Glutamatergic neuron (in vitro differentiated cells): ENCODE data around the gene PTPRB. TPM values are rescaled to one million over a fixed set of nuclear protein-coding genes. Genes with fewer than 3 reads are reported as not detected.

Source experiments
- DNase-seq: peaks from one replicate; pipeline ENCODE4 v3.0.0; 2022
- H3K27ac Mint-ChIP-seq: one replicate; pipeline ENCODE4 v1.8.0; 2020; ENCODE audit warnings: mild to moderate bottlenecking, mixed read lengths, inconsistent platforms; ENCODE audit not compliant: unreplicated experiment
- H3K27me3 Mint-ChIP-seq: one replicate; pipeline ENCODE4 v1.8.0; 2020; ENCODE audit warnings: mild to moderate bottlenecking, moderate library complexity, mixed read lengths, inconsistent platforms; ENCODE audit not compliant: unreplicated experiment
- H3K36me3 Mint-ChIP-seq: one replicate; pipeline ENCODE4 v1.8.0; 2020; ENCODE audit warnings: mild to moderate bottlenecking, mixed read lengths, inconsistent platforms; ENCODE audit not compliant: unreplicated experiment
- H3K4me1 Mint-ChIP-seq: one replicate; pipeline ENCODE4 v1.8.0; 2020; ENCODE audit warnings: mild to moderate bottlenecking, low read depth, mixed read lengths, inconsistent platforms; ENCODE audit not compliant: unreplicated experiment
- H3K4me3 Mint-ChIP-seq: one replicate; pipeline ENCODE4 v1.8.0; 2020; ENCODE audit warnings: mild to moderate bottlenecking, mixed read lengths, inconsistent platforms; ENCODE audit not compliant: unreplicated experiment
- H3K9me3 Mint-ChIP-seq: one replicate; pipeline ENCODE4 v1.8.0; 2020; ENCODE audit warnings: mild to moderate bottlenecking, moderate library complexity, mixed read lengths, inconsistent platforms; ENCODE audit not compliant: unreplicated experiment
- CTCF ChIP-seq: fragments of 200-600 bp; sonication (generic); IDR thresholded peaks from one replicate; pipeline ENCODE4 v1.5.0; 2021; ENCODE audit not compliant: partially characterized antibody, unreplicated experiment
- total RNA-seq: library from RNA; stranded (reverse); fragmentation: NEBNext Ultra II Directional; extraction: Animal tissue kit (Norgen Biotek cat#: 25700); gene quantifications from one replicate; pipeline ENCODE4 v1.2.1, GENCODE V29; 2021; ENCODE audit not compliant: unreplicated experiment

Gene PTPRB
- total RNA-seq, 1 donor from 2014 or later, result 0.17 TPM

- H3K27me3 Mint-ChIP-seq, result peaks cover 2% of the 10 kb centered on the region
- no peak for DNase-seq
- no peak for TF ChIP-seq CTCF
- H3K36me3 Mint-ChIP-seq, result no peaks in the 10 kb centered on the region
- no peaks in the 10 kb centered on the region for H3K4me1 Mint-ChIP-seq
- H3K4me3 Mint-ChIP-seq, result no peak overlapping the region
- no peaks in the 10 kb centered on the region for H3K9me3 Mint-ChIP-seq
- H3K27ac Mint-ChIP-seq, result no peak overlapping the region
These were observed 77.8 kb downstream of the PTPRB start for GRCh38 chr12:70559390-70559789.

- Mint-ChIP-seq H3K27ac (no peak overlapping the region), H3K27me3 (peaks cover 2% of the 10 kb centered on the region), H3K4me1 (no peaks in the 10 kb centered on the region), H3K36me3 (no peaks in the 10 kb centered on the region), H3K4me3 (no peak overlapping the region), H3K9me3 (no peaks in the 10 kb centered on the region)
- no peak for DNase-seq
- no peak for TF ChIP-seq CTCF
These were observed 79.5 kb downstream of the PTPRB start for GRCh38 chr12:70557583-70558191.

GRCh38 chr12:70556179-70556869, 80.9 kb downstream of the PTPRB start:
- no peak for TF ChIP-seq CTCF
- H3K9me3 Mint-ChIP-seq, result no peaks in the 10 kb centered on the region
- no peak for DNase-seq
- no peak overlapping the region for H3K27ac Mint-ChIP-seq
- no peak overlapping the region for H3K4me3 Mint-ChIP-seq
- H3K27me3 Mint-ChIP-seq, result peaks cover 2% of the 10 kb centered on the region
- no peaks in the 10 kb centered on the region for H3K4me1 Mint-ChIP-seq
- H3K36me3 Mint-ChIP-seq, result no peaks in the 10 kb centered on the region

DNA sequence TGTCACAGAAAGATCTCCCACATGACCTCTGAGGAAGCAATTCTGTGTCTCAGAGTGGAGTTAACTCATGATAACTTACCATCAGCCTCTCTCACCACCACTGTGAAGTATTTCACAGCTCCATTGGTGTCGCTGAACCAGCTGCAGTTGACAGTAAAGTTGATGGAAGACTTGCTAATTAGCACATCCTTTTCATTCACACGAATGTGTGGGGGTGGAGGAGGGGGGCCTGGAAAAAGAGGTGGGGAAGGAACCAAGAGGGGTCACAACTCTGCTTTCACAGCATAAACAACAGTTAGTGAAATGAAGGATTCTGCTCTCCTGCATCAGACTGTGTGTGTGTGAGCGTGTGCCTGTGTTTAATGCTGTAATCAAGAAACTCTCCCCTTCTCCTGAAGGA, 82.1 kb downstream of the PTPRB start:
- DNase-seq, result no peak
- Mint-ChIP-seq H3K4me3 (no peak overlapping the region), H3K27ac (no peak overlapping the region)

More for the DNA sequence above, 82.1 kb downstream of the PTPRB start:
- Mint-ChIP-seq H3K4me1 (no peaks in the 10 kb centered on the region), H3K36me3 (no peaks in the 10 kb centered on the region), H3K27me3 (peaks cover 2% of the 10 kb centered on the region), H3K9me3 (no peaks in the 10 kb centered on the region)
- no peak for TF ChIP-seq CTCF
